Fibroblast of gingiva (primary cell): ENCODE measurements around the gene NUP42.

Experiments
- DNase-seq: peaks from one replicate; pipeline ENCODE4 v3.0.0-alpha.2; 2011; ENCODE audit warnings: low read depth

The NUP42 gene

GRCh38 chr7:23234569-23235296, 52.9 kb downstream of the NUP42 start:
- peak; percentile 37 for DNase-seq

- DNase-seq: peak; percentile 69
Observed at GRCh38 chr7:23235813-23236221, 54.0 kb downstream of the NUP42 start.

- DNase-seq: no peak
Observed at GRCh38 chr7:23237000-23237399, 55.2 kb downstream of the NUP42 start.

- DNase-seq: no peak
Observed at GRCh38 chr7:23238983-23239652, 57.3 kb downstream of the NUP42 start.

- DNase-seq: no peak
Observed at GRCh38 chr7:23239698-23240097, 57.9 kb downstream of the NUP42 start.

- no peak for DNase-seq
Observed at GRCh38 chr7:23242321-23242720, 60.5 kb downstream of the NUP42 start.

GRCh38 chr7:23242935-23243334, 61.1 kb downstream of the NUP42 start:
- DNase-seq: no peak

- DNase-seq: peak; percentile 96
Observed at GRCh38 chr7:23246555-23246954, 64.7 kb downstream of the NUP42 start, which contains the start of gene GPNMB. Gene GPNMB (plus strand): TSS chr7:23246775. CDS start chr7:23246858, 83 bp downstream.

GRCh38 chr7:23247046-23247602, 65.3 kb downstream of the NUP42 start:
- DNase-seq: peak; percentile 37

GRCh38 chr7:23247603-23248335, 65.9 kb downstream of the NUP42 start:
- DNase-seq: no peak

GRCh38 chr7:23249486-23249885, 67.6 kb downstream of the NUP42 start:
- DNase-seq: peak; percentile 33
